Astrocyte of the spinal cord (primary cell): ENCODE measurements around the gene LRRC37B.
"Not testable (repeated sequence)": the region's sequence is repeated elsewhere in the genome, so short reads cannot be mapped to it uniquely, and the experiment has no call there.

Experiments
- DNase-seq: peaks from one replicate; pipeline ENCODE4 v3.0.0; 2011; ENCODE audit warnings: low read depth, low spot score
- H3K4me3 ChIP-seq: 2 replicates; pipeline ENCODE4 v1.5.1; 2011; ENCODE audit warnings: low read depth, mild to moderate bottlenecking, low read length, moderate library complexity
- CTCF ChIP-seq: IDR thresholded peaks from 2 replicates; pipeline ENCODE4 v1.5.1; 2012; ENCODE audit warnings: low read depth, mild to moderate bottlenecking, low read length, inconsistent platforms
- in situ Hi-C: cut with HindIII; loops from 2 replicates; pipeline ENCODE4 v1.10.0; 2017; ENCODE audit warnings: low sequenced_read_pairs

LRRC37B gene

GRCh38 chr17:32099686-32100085, 92.5 kb downstream of the LRRC37B start:
- H3K4me3 ChIP-seq: no peak overlapping the region
- in situ Hi-C loops: no loop called here
- DNase-seq: no peak
- no peak for TF ChIP-seq CTCF

GRCh38 chr17:32100323-32100722, 93.1 kb downstream of the LRRC37B start:
- DNase-seq, H3K4me3 ChIP-seq, in situ Hi-C loops: not testable (repeated sequence)

GRCh38 chr17:32100971-32101631, 93.9 kb downstream of the LRRC37B start:
- no peak for TF ChIP-seq CTCF
- in situ Hi-C loops: no loop called here
- DNase-seq: no peak
- no peak overlapping the region for H3K4me3 ChIP-seq

GRCh38 chr17:32102172-32102571, 95.0 kb downstream of the LRRC37B start:
- in situ Hi-C loops: no loop called here

DNA sequence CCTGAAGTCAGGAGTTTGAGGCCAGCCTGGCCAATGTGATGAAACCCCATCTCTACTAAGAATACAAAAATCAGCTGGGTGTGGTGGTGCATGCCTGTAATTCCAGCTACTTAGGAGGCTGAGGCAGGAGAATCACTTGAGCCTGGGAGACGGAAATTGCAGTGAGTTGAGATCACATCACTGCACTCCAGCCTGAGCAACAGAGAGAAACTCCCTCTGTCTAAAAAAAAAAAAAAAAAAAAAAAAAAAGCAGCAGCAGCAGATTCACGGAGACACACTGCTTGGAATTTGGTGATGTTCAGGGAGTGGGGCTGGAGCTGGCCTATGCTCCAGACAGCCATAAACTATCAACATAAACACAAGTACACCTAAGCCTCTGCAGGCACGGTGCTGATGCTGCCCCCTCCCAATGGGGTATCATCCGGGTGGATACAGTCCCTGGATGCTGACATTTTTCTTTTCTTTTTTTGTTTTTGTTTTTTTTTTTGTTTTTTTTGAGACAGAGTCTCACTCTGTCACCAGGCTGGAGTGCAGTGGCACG, 95.5 kb downstream of the LRRC37B start:
- in situ Hi-C loops: no loop called here
- no peak overlapping the region for H3K4me3 ChIP-seq
- DNase-seq: no peak
- no peak for TF ChIP-seq CTCF

More at GRCh38 chr17:32102172-32102571, 95.0 kb downstream of the LRRC37B start:
- H3K4me3 ChIP-seq: no peak overlapping the region
- no peak for TF ChIP-seq CTCF
- no peak for DNase-seq
